SJSA1 (cell line): Measurements from ENCODE around the gene ASXL3. TPM values are rescaled to one million over a fixed set of nuclear protein-coding genes. Genes with fewer than 3 reads are reported as not detected.

Experiments
- DNase-seq, 2 experiments: peaks; one replicate each; pipeline ENCODE4 v3.0.0-alpha.2; 2015 to 2020; ENCODE audit warnings: low spot score in 2 of 2, low read depth in 1 of 2
- H3K27ac ChIP-seq: fragments of 250-450 bp; sonication (Bioruptor Pico); 2 replicates; pipeline ENCODE4 v1.5.1; 2020; ENCODE audit warnings: mild to moderate bottlenecking, moderate library complexity
- H3K27me3 ChIP-seq: fragments of 250-450 bp; sonication (Bioruptor Pico); replicated peaks from 2 replicates; pipeline ENCODE4 v1.5.1; 2020; ENCODE audit warnings: mild to moderate bottlenecking, moderate library complexity
- H3K36me3 ChIP-seq: fragments of 250-450 bp; sonication (Bioruptor Pico); 2 replicates; pipeline ENCODE4 v1.5.1; 2020; ENCODE audit warnings: mild to moderate bottlenecking
- H3K4me1 ChIP-seq: fragments of 250-450 bp; sonication (Bioruptor Pico); replicated peaks from 2 replicates; pipeline ENCODE4 v1.6.1; 2021; ENCODE audit warnings: mild to moderate bottlenecking
- H3K4me3 ChIP-seq: fragments of 250-450 bp; sonication (Bioruptor Pico); 2 replicates; pipeline ENCODE4 v1.5.1; 2020; ENCODE audit warnings: mild to moderate bottlenecking
- H3K9me3 ChIP-seq: fragments of 250-450 bp; sonication (Bioruptor Pico); replicated peaks from 2 replicates; pipeline ENCODE4 v1.5.1; 2020; ENCODE audit warnings: mild to moderate bottlenecking
- total RNA-seq: library from RNA; depleted of rRNA; stranded (reverse); fragments of >200 nt; shearing (Covaris generic); gene quantifications from 2 replicates; pipeline ENCODE4 v1.2.3, GENCODE V29; 2014

Gene ASXL3
- total RNA-seq, 1 experiment from 2014 or later, result not detected

- no peak for DNase-seq
- Histone ChIP-seq H3K27ac (no peak overlapping the region), H3K36me3 (no peaks in the 10 kb centered on the region), H3K27me3 (no peaks in the 10 kb centered on the region), H3K4me3 (no peak overlapping the region), H3K4me1 (no peaks in the 10 kb centered on the region), H3K9me3 (no peaks in the 10 kb centered on the region)
Measured at GRCh38 chr18:33741760-33742159, 163.7 kb downstream of the ASXL3 start.

- Histone ChIP-seq H3K9me3 (no peaks in the 10 kb centered on the region), H3K36me3 (no peaks in the 10 kb centered on the region), H3K4me3 (no peak overlapping the region), H3K4me1 (no peaks in the 10 kb centered on the region), H3K27me3 (no peaks in the 10 kb centered on the region), H3K27ac (no peak overlapping the region)
- DNase-seq, result no peak
Measured at GRCh38 chr18:33744032-33744697, 166.1 kb downstream of the ASXL3 start.

- no peak overlapping the region for H3K27ac ChIP-seq
- no peaks in the 10 kb centered on the region for H3K9me3 ChIP-seq
- H3K4me1 ChIP-seq, result no peaks in the 10 kb centered on the region
- H3K27me3 ChIP-seq, result no peaks in the 10 kb centered on the region
- H3K36me3 ChIP-seq, result no peaks in the 10 kb centered on the region
- DNase-seq, result no peak
- H3K4me3 ChIP-seq, result no peak overlapping the region
Measured at GRCh38 chr18:33745151-33745795, 167.3 kb downstream of the ASXL3 start.

GRCh38 chr18:33745871-33746545, 168.0 kb downstream of the ASXL3 start:
- no peaks in the 10 kb centered on the region for H3K9me3 ChIP-seq
- no peaks in the 10 kb centered on the region for H3K27me3 ChIP-seq
- no peak overlapping the region for H3K4me3 ChIP-seq
- H3K27ac ChIP-seq, result no peak overlapping the region
- no peaks in the 10 kb centered on the region for H3K36me3 ChIP-seq
- no peaks in the 10 kb centered on the region for H3K4me1 ChIP-seq
- no peak for DNase-seq

GRCh38 chr18:33749834-33750233, 171.8 kb downstream of the ASXL3 start:
- H3K4me1 ChIP-seq, result no peaks in the 10 kb centered on the region
- no peak overlapping the region for H3K27ac ChIP-seq
- H3K27me3 ChIP-seq, result peaks cover 7% of the 10 kb centered on the region
- H3K36me3 ChIP-seq, result no peaks in the 10 kb centered on the region
- DNase-seq, result no peak
- H3K4me3 ChIP-seq, result no peak overlapping the region
- no peaks in the 10 kb centered on the region for H3K9me3 ChIP-seq

GRCh38 chr18:33750366-33750765, 172.3 kb downstream of the ASXL3 start:
- no peaks in the 10 kb centered on the region for H3K4me1 ChIP-seq
- DNase-seq, result no peak
- no peak overlapping the region for H3K4me3 ChIP-seq
- H3K36me3 ChIP-seq, result no peaks in the 10 kb centered on the region
- H3K9me3 ChIP-seq, result no peaks in the 10 kb centered on the region
- H3K27me3 ChIP-seq, result peaks cover 7% of the 10 kb centered on the region
- H3K27ac ChIP-seq, result no peak overlapping the region

- H3K36me3 ChIP-seq, result no peaks in the 10 kb centered on the region
- H3K9me3 ChIP-seq, result no peaks in the 10 kb centered on the region
- DNase-seq, result no peak
- no peak overlapping the region for H3K4me3 ChIP-seq
- no peak overlapping the region for H3K27ac ChIP-seq
- H3K27me3 ChIP-seq, result peaks cover 7% of the 10 kb centered on the region
- H3K4me1 ChIP-seq, result no peaks in the 10 kb centered on the region
Measured at GRCh38 chr18:33751613-33752221, 173.7 kb downstream of the ASXL3 start.

- Histone ChIP-seq H3K27ac (no peak overlapping the region), H3K36me3 (no peaks in the 10 kb centered on the region), H3K4me3 (no peak overlapping the region), H3K4me1 (no peaks in the 10 kb centered on the region), H3K9me3 (no peaks in the 10 kb centered on the region), H3K27me3 (peaks cover 7% of the 10 kb centered on the region)
- no peak for DNase-seq
Measured at GRCh38 chr18:33755391-33755790, 177.4 kb downstream of the ASXL3 start.

- no peak overlapping the region for H3K4me3 ChIP-seq
Measured at GRCh38 chr18:33755931-33756560, 178.0 kb downstream of the ASXL3 start.

GRCh38 chr18:33757037-33757436, 179.0 kb downstream of the ASXL3 start:
- Histone ChIP-seq H3K27ac (no peak overlapping the region), H3K4me3 (no peak overlapping the region), H3K9me3 (no peaks in the 10 kb centered on the region), H3K27me3 (no peaks in the 10 kb centered on the region), H3K4me1 (no peaks in the 10 kb centered on the region), H3K36me3 (no peaks in the 10 kb centered on the region)
- DNase-seq, result no peak

More at GRCh38 chr18:33755931-33756560, 178.0 kb downstream of the ASXL3 start:
- no peaks in the 10 kb centered on the region for H3K4me1 ChIP-seq
- DNase-seq, result peak; percentile 13 to 57
- no peak overlapping the region for H3K27ac ChIP-seq
- peaks cover 7% of the 10 kb centered on the region for H3K27me3 ChIP-seq
- no peaks in the 10 kb centered on the region for H3K9me3 ChIP-seq
- H3K36me3 ChIP-seq, result no peaks in the 10 kb centered on the region

- no peak overlapping the region for H3K4me3 ChIP-seq
- no peak for DNase-seq
- no peaks in the 10 kb centered on the region for H3K4me1 ChIP-seq
- H3K27ac ChIP-seq, result no peak overlapping the region
- no peaks in the 10 kb centered on the region; the same call in 1 of the 2 replicates for H3K27me3 ChIP-seq
- no peaks in the 10 kb centered on the region for H3K9me3 ChIP-seq
- H3K36me3 ChIP-seq, result no peaks in the 10 kb centered on the region
Measured at GRCh38 chr18:33761363-33761762, 183.3 kb downstream of the ASXL3 start.

- Histone ChIP-seq H3K9me3 (no peaks in the 10 kb centered on the region), H3K27me3 (no peaks in the 10 kb centered on the region), H3K4me3 (no peak overlapping the region), H3K4me1 (no peaks in the 10 kb centered on the region), H3K36me3 (no peaks in the 10 kb centered on the region), H3K27ac (no peak overlapping the region)
- no peak for DNase-seq
Measured at GRCh38 chr18:33781429-33781828, 203.4 kb downstream of the ASXL3 start.
